CD14-positive monocyte (primary cell): ENCODE data around the gene HMCN2. TPM values are rescaled to one million over a fixed set of nuclear protein-coding genes. Genes with fewer than 3 reads are reported as not detected.

Experiments
- DNase-seq, 3 donors: peaks; one replicate each; pipeline ENCODE4 v3.0.0-alpha.2; 2011 to 2022
- H2AFZ ChIP-seq: 2 replicates; pipeline ENCODE4 v1.6.0; 2012; ENCODE audit warnings: mild to moderate bottlenecking, low read depth, low read length, inconsistent platforms; ENCODE audit not compliant: insufficient read depth, poor library complexity, severe bottlenecking
- H3K27ac ChIP-seq, 2 donors: 1 replicate in 1 of 2; 2 replicates in 1 of 2; pipeline ENCODE4 v1.5.1; 2012 to 2013; ENCODE audit warnings: low read length in 2 of 2, control low read depth in 1 of 2, inconsistent platforms in 1 of 2, low read depth in 1 of 2, mild to moderate bottlenecking in 1 of 2
- H3K27me3 ChIP-seq, 2 donors: one replicate each; pipeline versions ENCODE4 v1.6.0 to v1.6.1; 2011 to 2013; ENCODE audit warnings: low read length in 2 of 2; ENCODE audit not compliant: control insufficient read depth in 2 of 2, insufficient read depth in 2 of 2
- H3K36me3 ChIP-seq, 2 donors: replicated peaks in 1 of 2; 1 replicate in 1 of 2; 2 replicates in 1 of 2; pipeline versions ENCODE4 v1.5.1 to v1.6.1; 2012 to 2013; ENCODE audit warnings: low read length in 2 of 2, control low read depth in 1 of 2, inconsistent platforms in 1 of 2, mild to moderate bottlenecking in 1 of 2; ENCODE audit not compliant: insufficient read depth in 2 of 2, control insufficient read depth in 1 of 2
- H3K4me1 ChIP-seq, 2 donors: 1 replicate in 1 of 2; 2 replicates in 1 of 2; pipeline versions ENCODE4 v1.5.1 to v1.6.1; 2012 to 2013; ENCODE audit warnings: low read length in 2 of 2, control low read depth in 1 of 2, inconsistent platforms in 1 of 2, mild to moderate bottlenecking in 1 of 2, moderate library complexity in 1 of 2; ENCODE audit not compliant: insufficient read depth in 2 of 2, control insufficient read depth in 1 of 2
- H3K4me2 ChIP-seq: replicated peaks from 2 replicates; pipeline ENCODE3; 2012; ENCODE audit warnings: low read length, moderate library complexity, mild to moderate bottlenecking; ENCODE audit not compliant: poor library complexity, severe bottlenecking; ENCODE audit errors: extremely low read depth
- H3K4me3 ChIP-seq, 3 experiments: fragments of 200-600 bp in 1 of 3; sonication (generic) in 1 of 3; replicated peaks in 1 of 3; 1 replicate in 2 of 3; 2 replicates in 1 of 3; pipeline ENCODE4 v1.5.1; 2011 to 2013; ENCODE audit warnings: low read length in 3 of 3, mild to moderate bottlenecking in 3 of 3, control low read depth in 2 of 3, low read depth in 2 of 3, inconsistent platforms in 1 of 3, moderate library complexity in 1 of 3
- H3K79me2 ChIP-seq: 2 replicates; pipeline ENCODE4 v1.6.0; 2012; ENCODE audit warnings: mild to moderate bottlenecking, control low read depth, inconsistent platforms, low read length, moderate library complexity; ENCODE audit not compliant: insufficient read depth
- H3K9ac ChIP-seq: 2 replicates; pipeline ENCODE4 v1.6.0; 2017; ENCODE audit warnings: low read length, mild to moderate bottlenecking; ENCODE audit not compliant: insufficient read depth, poor library complexity, severe bottlenecking
- H3K9me3 ChIP-seq, 2 donors: replicated peaks in 1 of 2; 1 replicate in 1 of 2; 2 replicates in 1 of 2; pipeline versions ENCODE4 v1.5.1 to v1.6.1; 2012 to 2013; ENCODE audit warnings: low read length in 2 of 2, control low read depth in 1 of 2; ENCODE audit not compliant: control insufficient read depth in 1 of 2, insufficient read depth in 1 of 2
- H4K20me1 ChIP-seq: 2 replicates; pipeline ENCODE4 v1.6.0; 2012; ENCODE audit warnings: mild to moderate bottlenecking, low read length, control low read depth, moderate library complexity; ENCODE audit not compliant: insufficient read depth
- H3K27ac Mint-ChIP-seq, 7 donors: one replicate each; pipeline ENCODE4 v1.8.0; 2020; ENCODE audit warnings: mild to moderate bottlenecking in 7 of 7, mixed read lengths in 7 of 7, moderate library complexity in 6 of 7, inconsistent platforms in 2 of 7
- H3K27me3 Mint-ChIP-seq, 3 donors: one replicate each; pipeline ENCODE4 v1.8.0; 2021 to 2022; ENCODE audit warnings: low read depth in 3 of 3, mild to moderate bottlenecking in 3 of 3, mixed read lengths in 3 of 3, moderate library complexity in 3 of 3, inconsistent platforms in 1 of 3
- H3K36me3 Mint-ChIP-seq, 2 donors: one replicate each; pipeline ENCODE4 v1.8.0; 2020; ENCODE audit warnings: mixed read lengths in 2 of 2, inconsistent platforms in 1 of 2, mild to moderate bottlenecking in 1 of 2
- H3K4me1 Mint-ChIP-seq: one replicate; pipeline ENCODE4 v1.8.0; 2020; ENCODE audit warnings: mild to moderate bottlenecking, mixed read lengths
- H3K4me3 Mint-ChIP-seq, 2 donors: one replicate each; pipeline ENCODE4 v1.8.0; 2020; ENCODE audit warnings: mild to moderate bottlenecking in 2 of 2, mixed read lengths in 2 of 2, moderate library complexity in 1 of 2
- H3K9me3 Mint-ChIP-seq, 7 donors: one replicate each; pipeline ENCODE4 v1.8.0; 2020 to 2022; ENCODE audit warnings: mixed read lengths in 7 of 7, mild to moderate bottlenecking in 6 of 7, moderate library complexity in 6 of 7, inconsistent platforms in 2 of 7
- CTCF ChIP-seq: fragments of 200-600 bp; IDR thresholded peaks from one replicate; pipeline ENCODE4 v1.8.0; 2022; ENCODE audit warnings: antibody characterized with exemption, mild to moderate bottlenecking
- WGBS: methylation state at CpG from one replicate; pipeline ENCODE4 v1.1.5; 2013; ENCODE audit warnings: missing lambda C conversion rate; ENCODE audit not compliant: insufficient coverage; 5-methylcytosine and 5-hydroxymethylcytosine counted together
- intact Hi-C, 2 donors: fragments of 100-400 bp; cut with micrococcal nuclease; formaldehyde crosslinking; loops; one replicate each; pipeline versions ENCODE4 v1.15.0 to v1.15.1; 2023
- polyA plus RNA-seq, 3 donors: library from polyadenylated mRNA; depleted of rRNA in 1 of 3; unstranded in 2 of 3; stranded (reverse) in 1 of 3; fragments of 300-500 nt in 2 of 3; fragments of >200 nt in 1 of 3; fragmentation: Illumina TruSeq in 2 of 3; gene quantifications; 1 replicate in 2 of 3; 2 replicates in 1 of 3; pipeline ENCODE4 v1.2.3, GENCODE V29; 2012 to 2021

The HMCN2 gene
- polyA plus RNA-seq, 3 donors: not detected

DNA sequence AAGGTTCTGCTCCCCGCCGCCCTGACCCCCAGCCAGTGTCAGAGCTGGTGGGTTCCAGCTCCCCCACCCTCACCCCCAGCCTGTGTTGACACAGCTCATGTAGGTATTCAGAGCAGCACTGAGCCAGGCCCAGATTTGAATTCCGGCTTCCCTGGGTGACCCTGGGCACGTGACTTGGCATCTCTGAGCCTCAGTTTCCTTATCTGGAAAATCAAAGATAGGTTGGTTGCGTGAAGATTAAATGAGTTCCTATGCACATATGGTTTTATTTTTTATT, 42.0 kb downstream of the HMCN2 start:
- H3K27me3 Mint-ChIP-seq: peaks cover 3 to 7% (median 3%) of the 10 kb centered on the region in 3 donors
- H3K4me3 Mint-ChIP-seq: no peak overlapping the region
- no peaks in the 10 kb centered on the region for H3K27me3 ChIP-seq
- no peaks in the 10 kb centered on the region for H3K4me1 ChIP-seq
- no peaks in the 10 kb centered on the region for H4K20me1 ChIP-seq
- H3K4me3 ChIP-seq: no peak overlapping the region
- WGBS: 83% methylated on average over 2 of the region's 5 CpGs
- H3K4me1 Mint-ChIP-seq: no peaks in the 10 kb centered on the region
- H3K4me2 ChIP-seq: no peak overlapping the region
- intact Hi-C loops: no loop called here
- H3K9me3 Mint-ChIP-seq: peaks cover 0 to 6% (median 0%) of the 10 kb centered on the region in 7 donors
- no peak overlapping the region for H3K27ac Mint-ChIP-seq
- H3K9me3 ChIP-seq: no peaks in the 10 kb centered on the region
- no peaks in the 10 kb centered on the region for H3K79me2 ChIP-seq
- no peak for DNase-seq
- no peak for TF ChIP-seq CTCF
- H2AFZ ChIP-seq: no peak overlapping the region
- no peak overlapping the region for H3K9ac ChIP-seq
- H3K36me3 ChIP-seq: no peaks in the 10 kb centered on the region
- H3K36me3 Mint-ChIP-seq: no peaks in the 10 kb centered on the region
- no peak overlapping the region for H3K27ac ChIP-seq

- no peaks in the 10 kb centered on the region for H3K4me1 ChIP-seq
- Mint-ChIP-seq H3K9me3 (peaks cover 0 to 6% (median 0%) of the 10 kb centered on the region in 7 donors), H3K4me1 (no peaks in the 10 kb centered on the region), H3K27me3 (peaks cover 3 to 6% (median 5%) of the 10 kb centered on the region in 3 donors), H3K36me3 (no peaks in the 10 kb centered on the region), H3K4me3 (no peak overlapping the region), H3K27ac (no peak overlapping the region)
- no peak overlapping the region for H2AFZ ChIP-seq
- no peak overlapping the region for H3K4me3 ChIP-seq
- no peaks in the 10 kb centered on the region for H3K79me2 ChIP-seq
- H4K20me1 ChIP-seq: no peaks in the 10 kb centered on the region
- H3K4me2 ChIP-seq: no peak overlapping the region
- 97% methylated on average over 13 of the region's 14 CpGs for WGBS
- no peaks in the 10 kb centered on the region for H3K27me3 ChIP-seq
- intact Hi-C loops: no loop called here
- DNase-seq: no peak
- no peak overlapping the region for H3K9ac ChIP-seq
- H3K27ac ChIP-seq: no peak overlapping the region
- H3K36me3 ChIP-seq: no peaks in the 10 kb centered on the region
- no peaks in the 10 kb centered on the region for H3K9me3 ChIP-seq
- no peak for TF ChIP-seq CTCF
These were observed 42.6 kb downstream of the HMCN2 start for GRCh38 chr9:130308081-130308571.
